Activated CD8-positive, alpha-beta memory T cell treated with anti-CD3 and anti-CD28 coated beads, Interleukin-2, amount 50 U/mL, for 1 hour (primary cell): ENCODE data around the gene ALDH1A1.
"Not testable (repeated sequence)": the region's sequence is repeated elsewhere in the genome, so short reads cannot be mapped to it uniquely, and the experiment has no call there.

Experiments used
- DNase-seq: peaks from one replicate; pipeline ENCODE4 v3.0.0-alpha.2; 2020; ENCODE audit errors: extremely low read depth

ALDH1A1 gene

DNA sequence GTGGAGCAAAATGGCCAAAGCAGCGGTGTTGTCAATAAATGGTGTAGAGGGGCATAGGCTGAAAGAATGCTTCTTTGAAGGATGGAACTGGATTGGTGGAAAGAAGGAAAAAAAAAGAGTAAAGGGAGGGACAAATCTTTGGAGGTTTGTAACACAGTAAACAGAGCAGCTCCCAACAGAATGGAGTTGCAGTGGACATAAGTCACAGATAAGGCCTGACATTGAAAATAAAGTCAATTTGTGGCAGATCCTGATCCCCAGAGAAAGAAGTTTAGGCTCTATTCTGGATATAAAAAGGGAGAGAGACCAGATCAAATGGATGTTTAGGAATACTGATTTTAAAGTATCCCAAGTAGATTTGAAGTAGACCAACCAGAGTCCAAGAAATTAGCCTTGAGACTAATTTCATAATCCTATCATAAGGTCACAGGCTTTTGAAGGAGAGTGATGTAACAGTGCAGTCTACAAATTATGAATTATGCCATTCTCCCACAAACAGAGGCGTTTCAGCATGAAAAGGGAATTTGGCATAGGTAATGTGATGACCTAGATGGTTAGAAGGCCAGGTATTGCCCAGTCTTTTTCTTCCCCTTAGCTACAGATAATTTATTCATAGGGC, 8.9 kb downstream of the ALDH1A1 start:
- no peak for DNase-seq

DNA sequence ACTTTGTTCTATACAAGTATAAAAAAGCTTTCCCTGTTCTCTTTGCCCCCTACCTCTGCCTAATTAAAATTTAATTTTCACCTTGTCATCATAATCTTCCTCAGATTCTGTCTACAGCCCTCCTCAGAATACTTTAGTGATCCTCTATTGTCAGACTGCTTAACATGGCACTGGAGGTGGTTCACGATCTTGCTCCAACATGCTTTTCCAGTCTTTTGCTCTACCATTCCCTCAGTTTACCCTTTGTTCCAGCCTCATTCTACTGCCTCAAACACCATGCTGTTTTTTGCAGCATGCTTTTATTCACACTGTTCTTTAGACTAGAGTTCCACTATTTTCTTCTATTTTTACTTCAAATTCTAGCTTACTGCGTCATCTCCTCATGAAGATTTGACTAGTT, 10.4 kb downstream of the ALDH1A1 start:
- no peak for DNase-seq

DNA sequence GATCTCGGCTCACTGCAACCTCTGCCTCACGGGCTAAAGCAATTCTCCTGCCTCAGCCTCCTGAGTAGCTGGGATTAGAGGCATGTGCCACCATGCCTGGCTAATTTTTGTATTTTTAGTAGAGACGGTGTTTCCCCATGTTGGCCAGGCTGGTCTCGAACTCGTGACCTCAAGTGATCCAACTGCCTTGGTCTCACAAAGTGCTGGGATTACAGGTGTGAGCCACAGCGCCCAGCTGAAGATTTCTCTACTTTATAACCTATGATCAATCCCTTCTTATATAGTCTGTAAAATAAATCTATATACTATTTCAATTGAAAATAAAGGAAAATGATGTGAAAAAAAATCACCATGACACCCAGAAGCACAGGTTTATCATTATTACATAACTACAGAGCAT, 13.3 kb downstream of the ALDH1A1 start:
- DNase-seq, result not testable (repeated sequence)

DNA sequence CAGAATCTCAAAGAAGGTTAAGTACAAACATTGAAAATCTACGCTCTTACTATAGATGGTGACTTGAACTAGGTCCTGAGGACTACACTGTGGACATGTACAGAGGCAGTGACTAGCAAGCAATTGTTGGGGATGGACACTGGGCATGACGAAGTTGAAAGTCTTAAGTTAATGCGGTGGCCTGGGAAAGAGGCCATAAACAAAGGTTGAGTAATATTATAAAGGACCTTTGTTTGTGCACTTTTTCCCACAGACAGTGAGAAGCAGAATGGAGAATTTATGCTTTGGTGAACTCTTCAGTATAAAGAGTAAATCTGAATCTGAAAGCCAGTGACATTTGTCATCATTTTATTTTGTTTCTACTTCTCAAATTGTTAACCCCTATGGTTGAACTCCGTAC, 15.3 kb downstream of the ALDH1A1 start:
- no peak for DNase-seq

DNA sequence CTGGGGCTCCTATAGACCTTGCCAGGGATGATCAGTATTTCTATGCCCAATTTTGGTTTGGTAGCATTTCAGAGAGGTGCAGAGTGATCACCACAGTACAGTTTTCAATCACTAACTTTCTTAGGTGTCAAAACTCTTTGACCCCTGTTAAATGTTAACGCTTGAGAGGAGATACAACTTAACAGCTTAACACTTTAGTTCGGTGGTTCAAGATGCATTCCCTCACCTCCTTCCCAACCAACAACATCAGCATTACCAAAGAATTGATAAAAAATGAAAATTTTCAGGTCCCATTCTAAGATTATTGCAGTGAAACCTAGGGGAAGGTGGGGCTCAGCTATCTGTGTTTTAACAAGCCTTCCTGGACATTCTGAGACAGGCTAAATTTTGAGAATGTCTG, 16.2 kb downstream of the ALDH1A1 start:
- no peak for DNase-seq

DNA sequence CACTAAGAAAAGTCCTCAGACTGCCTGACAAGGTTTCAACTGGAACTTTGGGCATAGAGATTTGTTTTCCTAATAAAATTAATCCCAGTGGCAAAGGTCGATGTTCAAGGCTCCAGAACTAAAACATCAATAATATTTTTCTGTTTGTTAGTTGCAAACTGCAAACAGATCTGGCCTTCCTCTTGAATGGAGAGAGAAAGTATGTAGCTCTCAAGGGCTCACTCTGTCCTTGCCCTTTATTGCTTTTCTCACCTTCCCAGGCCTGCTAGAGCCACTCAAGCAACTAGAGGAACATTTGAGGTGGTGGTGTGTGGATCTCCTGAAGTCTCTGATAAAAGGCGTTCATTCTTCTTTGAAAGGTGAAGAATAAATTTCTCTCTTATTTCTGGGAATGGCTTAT, 16.6 kb downstream of the ALDH1A1 start:
- no peak for DNase-seq

DNA sequence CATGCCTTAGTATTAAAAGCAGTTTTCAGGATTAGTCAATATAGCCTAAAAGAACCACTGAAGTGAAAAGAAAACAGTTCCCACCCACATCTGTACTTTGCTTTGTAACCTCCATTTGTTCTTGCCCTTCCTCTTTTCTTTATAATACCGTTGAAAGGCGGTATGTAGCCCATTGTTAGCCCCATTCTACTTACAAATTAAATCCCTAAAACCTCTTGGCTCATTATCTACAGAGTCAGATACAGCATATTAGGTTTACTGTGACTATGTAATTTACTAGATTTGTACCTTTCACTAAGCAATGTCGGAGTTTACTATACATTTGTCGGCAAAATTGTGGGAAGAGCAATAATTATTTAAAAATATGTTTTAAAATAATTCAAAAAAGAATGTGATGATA, 17.3 kb downstream of the ALDH1A1 start:
- DNase-seq, result no peak

DNA sequence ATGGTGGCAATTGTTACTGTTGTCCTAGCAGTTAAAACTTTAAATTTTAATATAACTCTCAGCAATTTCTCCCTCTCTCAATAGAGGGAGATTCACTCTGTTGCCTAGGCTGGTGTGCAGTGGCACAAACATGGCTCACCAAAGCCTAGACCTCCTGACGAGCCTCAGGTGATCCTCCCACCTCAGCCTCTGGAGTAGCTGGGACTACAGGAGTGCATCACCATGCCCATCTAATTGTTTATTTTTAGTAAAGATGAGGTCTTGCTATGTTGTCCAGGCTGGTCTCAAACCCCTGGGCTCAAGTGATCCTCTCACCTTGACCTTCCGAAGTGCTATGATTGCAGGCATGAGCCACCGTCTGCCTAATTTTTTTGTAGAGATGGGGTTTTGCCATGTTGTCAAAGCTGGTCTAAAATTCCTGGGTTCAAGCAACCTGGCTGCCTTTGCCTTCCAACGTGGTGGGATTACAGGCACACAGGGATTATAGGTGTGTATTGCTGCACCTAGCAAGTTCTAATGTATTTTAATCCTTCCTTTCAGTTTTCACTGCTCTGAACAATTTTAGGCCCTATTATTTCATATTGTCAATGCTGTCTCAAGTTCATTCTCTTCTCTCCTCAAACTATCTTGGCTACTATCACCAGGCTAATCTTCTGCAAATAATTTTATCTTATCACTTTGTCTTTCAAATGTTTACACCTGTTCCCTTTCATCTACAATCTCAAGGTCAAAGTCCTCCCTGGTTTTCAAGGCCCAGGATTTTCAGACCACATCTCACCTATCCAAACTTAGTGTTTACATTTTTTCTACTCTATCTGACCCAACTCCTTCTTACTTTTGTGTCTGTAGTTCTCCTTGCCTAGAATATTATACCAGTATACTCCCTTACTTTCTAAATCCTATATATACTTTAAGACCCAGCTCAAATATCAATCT, 18.9 kb downstream of the ALDH1A1 start:
- no peak for DNase-seq

DNA sequence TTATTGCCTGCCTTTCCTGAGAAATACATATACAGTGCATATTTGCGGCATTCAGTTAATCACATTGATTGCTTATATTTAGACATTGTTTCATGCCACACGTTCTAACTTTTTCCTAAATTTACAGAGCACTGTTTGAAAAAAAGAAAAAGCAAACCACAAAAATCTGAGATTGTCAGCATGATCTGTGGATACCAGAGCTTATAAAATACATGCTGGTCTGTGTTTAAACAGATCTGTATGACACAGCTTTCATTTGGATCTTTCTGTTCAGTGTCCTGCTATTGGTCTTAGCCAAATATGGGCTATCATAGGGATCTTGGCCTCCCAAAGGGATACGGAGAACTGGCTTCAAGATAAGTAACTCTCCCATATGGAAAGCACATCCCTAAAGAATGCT, 20.2 kb downstream of the ALDH1A1 start:
- no peak for DNase-seq

DNA sequence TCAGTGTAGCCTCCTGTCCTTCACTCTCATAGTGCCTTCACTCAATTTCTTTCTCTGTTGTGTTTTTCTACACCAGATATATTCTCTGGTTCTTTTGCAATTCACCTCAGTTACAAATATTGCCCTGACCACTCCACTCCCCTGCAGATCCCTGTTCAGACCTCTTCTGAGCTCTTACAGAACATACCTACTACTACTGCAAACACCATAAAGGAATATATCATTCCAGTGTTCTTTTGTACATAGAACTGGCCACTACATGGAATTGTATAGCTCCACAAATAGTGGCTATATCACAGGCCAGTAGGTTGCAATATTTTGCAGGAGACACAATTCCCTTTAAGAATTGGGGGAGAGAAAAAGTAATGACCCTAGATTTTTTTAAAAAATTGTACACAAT, 21.0 kb downstream of the ALDH1A1 start:
- no peak for DNase-seq

DNA sequence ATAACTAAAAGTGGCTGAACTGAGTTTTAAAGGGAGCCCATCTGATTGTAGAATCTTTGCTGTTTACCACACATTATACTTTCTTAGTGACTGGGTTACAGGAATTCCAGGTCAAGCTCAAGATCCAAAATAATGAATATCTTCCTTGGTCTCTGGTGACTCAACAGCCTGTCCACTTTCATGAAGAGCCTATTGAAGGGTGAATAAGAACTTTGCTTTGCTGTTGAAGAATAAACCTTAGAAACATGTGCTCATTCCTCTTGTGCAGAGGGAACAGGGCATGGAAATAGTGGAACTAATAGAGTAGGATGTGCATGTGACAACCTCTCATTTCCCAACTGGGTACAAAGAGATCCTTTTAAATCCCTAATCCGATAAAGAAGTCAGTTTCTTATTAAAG, 21.4 kb downstream of the ALDH1A1 start:
- DNase-seq, result no peak

DNA sequence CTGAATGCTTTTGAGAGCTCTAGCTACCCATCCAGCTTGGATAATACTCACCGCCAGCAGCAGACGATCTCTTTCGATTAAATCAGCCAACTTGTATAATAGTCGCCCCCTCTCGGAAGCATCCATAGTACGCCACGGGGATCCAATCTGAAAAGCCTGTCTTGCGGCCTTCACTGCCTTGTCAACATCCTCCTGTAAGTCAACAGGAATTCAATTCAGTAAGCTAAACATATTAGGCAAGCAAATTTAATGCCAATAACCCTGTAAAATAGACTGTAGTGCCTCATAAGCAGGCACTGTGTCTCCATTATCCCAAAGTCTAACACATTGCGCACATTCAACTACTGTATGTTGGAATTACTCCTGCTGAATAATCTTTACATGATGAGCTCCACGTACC, 22.0 kb downstream of the ALDH1A1 start:
- DNase-seq, result no peak

DNA sequence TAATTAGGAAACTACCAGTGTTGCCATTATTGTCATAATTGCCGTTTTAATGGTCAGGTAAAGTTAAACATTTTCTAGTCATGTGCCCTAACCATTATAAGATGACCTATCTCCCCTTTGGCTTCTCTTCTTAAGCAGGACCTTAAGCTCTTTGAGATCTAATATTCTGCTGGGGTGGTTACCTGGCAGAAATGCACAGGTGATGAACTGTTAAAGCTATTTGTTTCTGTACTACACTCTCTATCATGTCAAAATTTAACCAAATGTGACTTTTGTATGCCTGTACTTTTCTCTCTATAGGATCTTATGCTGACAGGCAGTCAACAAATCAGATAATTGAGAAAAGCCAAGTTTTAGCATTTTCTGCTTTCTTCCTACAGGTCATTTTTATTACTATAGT, 23.3 kb downstream of the ALDH1A1 start:
- DNase-seq, result no peak

DNA sequence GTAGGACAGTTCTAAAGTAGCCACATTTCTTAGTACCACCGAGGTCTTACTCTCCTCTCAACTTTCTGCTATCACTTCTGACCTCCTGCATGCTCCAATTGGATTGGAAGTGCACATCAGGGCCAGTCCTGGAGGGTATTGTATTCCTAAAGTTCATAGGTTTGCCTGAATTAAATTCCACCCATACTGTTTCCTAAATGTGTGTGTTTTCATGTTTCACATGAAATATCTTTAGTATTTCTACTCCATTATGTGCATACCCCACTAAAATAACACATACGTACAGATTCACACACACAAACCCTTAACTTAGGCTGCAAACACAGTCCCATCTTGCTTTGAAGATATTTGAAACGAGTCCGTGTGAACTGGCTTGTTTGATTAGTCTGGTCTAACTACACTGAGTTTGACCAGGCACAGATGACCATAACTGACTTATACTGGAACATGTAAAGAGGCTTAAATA, 24.8 kb downstream of the ALDH1A1 start:
- no peak for DNase-seq

DNA sequence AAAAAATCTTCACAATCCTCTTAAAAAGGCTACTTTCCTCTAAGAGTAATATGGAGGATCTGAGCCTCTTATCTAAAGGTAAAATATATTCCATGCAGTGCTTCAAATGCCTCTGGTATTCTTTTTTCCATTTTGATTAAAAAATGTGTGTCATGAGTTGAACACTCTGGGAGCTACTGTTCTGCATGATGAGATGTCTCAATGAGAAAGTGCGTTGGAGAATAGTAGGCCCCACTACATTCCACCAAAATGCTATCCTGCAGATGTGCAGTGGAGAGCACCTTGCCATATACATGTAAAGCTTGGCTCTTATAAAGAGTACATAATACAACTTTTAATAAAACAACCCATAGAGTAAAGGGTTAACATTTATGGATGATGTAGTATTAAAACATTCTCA, 26.3 kb downstream of the ALDH1A1 start:
- DNase-seq, result no peak

DNA sequence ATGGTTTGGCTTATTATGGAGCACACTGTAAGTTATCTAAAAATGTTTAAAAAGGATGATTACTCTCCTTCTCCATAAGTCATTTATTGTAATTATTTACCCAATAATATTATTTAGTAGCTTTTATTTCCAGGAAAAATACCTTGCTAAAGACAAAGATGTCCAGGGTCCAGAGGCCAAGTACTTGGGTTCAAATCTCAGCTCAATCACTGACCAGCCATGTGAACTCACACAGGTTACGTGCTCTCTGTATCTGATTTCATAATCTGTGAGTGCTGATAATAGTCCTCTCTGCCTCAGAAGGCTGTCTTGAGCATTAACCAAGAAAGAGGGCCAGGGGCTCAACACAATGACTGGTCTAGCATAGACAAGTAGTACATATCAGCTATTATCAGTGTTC, 27.0 kb downstream of the ALDH1A1 start:
- DNase-seq, result no peak

DNA sequence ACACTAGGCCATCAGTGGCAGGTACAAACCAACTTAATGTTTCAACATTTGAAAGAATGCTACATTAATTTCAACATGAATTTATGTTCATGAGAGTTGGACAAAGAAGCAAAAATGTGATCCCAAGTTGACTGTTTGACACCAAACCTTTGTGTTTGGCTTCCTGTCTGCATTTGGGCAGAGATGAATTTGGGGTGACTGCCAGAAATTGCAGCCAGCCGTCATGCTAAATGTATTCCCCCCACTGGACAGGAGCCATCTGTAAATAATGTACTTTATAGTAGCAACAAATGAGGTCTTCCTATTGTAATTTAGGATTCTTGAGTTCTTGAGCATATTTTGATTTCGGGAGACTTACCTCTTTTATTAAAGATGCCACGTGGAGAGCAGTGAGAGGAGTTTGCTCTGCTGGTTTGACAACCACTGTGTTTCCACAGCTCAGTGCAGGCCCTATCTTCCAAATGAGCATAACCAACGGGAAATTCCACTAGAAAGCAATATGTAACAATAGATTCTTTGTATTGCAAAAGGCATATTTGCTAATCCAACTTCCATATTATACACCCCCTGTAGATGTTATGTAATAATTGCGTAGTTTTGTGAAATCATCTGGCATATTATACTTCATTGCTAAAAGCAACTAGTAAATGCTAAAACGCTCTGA, 27.6 kb downstream of the ALDH1A1 start:
- DNase-seq, result no peak

DNA sequence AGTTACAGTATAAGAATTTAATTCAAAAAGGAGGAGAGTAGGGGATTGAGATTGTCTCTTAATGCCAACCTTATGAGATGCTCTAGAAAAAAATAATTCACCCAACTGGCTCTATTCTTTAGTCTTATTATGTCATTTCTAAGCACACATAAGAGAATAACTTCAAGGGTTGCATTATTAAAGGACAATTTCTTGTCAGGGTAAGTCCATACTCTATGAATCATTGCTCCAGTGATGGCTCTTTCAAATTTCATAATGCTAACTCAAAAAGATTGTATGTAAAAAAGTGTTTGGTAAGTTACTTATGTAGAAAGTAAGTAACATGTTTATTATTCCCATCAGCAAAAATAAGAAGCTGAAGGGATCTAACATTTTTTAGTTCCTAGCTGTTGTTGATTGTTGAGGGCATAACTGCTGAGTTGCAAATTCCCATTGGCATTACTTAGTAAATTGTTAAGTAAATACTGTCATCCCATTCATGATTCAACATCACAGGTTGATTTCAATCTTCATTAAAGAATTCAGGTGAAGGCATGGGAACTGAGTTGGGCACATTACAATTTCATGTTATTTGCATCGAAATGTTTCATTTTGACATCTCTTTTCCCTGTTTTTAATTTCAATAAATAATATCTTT, 28.6 kb downstream of the ALDH1A1 start:
- no peak for DNase-seq

DNA sequence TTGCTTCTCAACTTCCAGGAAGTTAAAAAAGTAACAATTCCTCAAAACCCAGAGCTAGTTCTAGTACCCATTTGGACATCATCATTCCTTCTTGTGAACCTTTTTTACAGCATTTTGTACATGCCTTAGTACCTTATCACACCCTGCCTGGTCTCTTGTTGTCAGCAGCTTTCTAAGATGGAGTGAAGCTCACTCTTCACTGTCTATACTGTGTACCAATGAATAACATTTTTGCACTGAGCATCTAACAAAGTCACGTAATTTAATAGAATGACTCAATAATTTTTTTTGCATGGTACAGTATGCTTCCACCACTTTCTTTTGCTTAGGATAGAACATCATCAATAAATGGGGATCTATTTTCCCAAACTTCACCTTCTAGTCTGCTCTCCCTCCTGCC, 29.8 kb downstream of the ALDH1A1 start:
- no peak for DNase-seq

DNA sequence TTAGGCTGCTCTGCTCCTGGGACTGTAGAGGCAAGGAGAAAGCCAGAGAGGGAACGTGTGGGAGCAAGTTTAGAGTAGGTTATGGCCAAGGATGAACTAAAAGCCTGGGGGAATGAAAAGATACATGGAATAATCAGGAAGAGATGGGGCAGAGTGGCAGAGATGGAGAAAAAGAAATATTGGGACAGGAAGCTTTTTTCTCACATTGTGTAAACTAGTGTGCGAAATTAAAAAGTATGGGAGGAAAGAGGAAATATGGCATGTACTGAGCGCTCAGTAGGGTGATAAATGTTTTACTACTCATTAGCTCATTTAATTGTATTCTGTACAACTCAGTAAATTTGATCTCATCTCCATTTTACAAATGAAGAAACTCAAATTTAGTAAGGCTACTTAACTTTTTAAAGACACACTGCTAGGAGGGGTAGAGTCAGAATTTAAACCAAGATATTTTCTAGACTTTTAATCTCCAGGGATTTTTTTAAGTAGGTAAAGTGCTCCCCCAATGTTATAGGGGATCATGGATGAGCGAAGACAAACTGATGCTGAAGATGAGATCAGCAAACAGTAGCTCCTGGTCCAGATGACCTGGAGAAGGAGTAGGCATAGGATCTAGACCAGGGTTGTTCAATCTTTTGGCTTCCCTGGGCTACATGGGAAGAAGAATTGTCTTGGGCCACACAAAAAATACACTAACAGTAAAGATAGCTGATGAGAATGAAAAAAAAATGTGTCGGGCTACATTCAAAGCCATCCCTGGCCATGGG, 30.8 kb downstream of the ALDH1A1 start:
- no peak for DNase-seq

DNA sequence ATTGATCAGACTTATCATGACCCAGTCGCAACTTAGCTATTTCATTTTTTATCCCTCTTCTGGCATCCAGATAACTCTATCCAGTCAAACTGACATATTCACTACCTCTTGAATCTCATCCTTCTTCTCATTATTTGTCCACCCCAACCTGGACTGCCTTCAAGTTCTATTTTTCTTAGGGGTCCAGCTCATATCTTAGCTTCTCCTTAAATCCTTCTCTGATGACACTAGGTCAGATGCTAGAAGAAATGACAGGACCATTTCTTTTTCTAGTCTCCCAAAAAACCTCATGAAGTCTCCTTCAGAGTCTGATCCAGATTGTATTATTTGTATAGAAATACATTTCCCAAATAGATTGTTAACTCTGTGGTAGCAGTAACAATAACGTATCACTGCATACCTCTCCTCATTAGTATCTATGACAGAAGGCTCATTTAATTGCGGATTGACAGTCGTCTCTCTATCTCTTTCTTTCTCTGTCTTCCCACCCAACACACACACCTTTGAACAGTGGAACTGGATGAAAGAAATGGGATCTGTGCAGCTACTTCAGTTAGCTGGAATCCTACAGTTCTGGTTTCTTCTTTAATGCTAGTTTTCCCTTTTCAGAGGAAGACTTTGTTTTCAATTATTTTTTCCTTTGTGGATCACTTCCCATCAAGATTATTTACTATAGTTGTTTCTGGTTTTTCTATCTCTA, 33.5 kb downstream of the ALDH1A1 start:
- DNase-seq, result no peak
